H1 (cell line): Measurements from ENCODE around the gene KIF3B. TPM values are rescaled to one million over a fixed set of nuclear protein-coding genes. Genes with fewer than 3 reads are reported as not detected.

Source experiments
- CHD7 ChIP-seq: fragments of 300-600 bp; sonication (generic); IDR thresholded peaks from 2 replicates; pipeline ENCODE4 v1.7.1; 2012; ENCODE audit warnings: low read length, moderate library complexity, mild to moderate bottlenecking, inconsistent platforms; ENCODE audit not compliant: insufficient replicate concordance
- KDM5A ChIP-seq: fragments of 200-600 bp; IDR thresholded peaks from 2 replicates; pipeline ENCODE4 v1.7.1; 2012; ENCODE audit warnings: mild to moderate bottlenecking, low read length, inconsistent platforms, mixed read lengths
- PHF8 ChIP-seq: fragments of 200-600 bp; sonication (generic); conservative IDR thresholded peaks from 2 replicates; pipeline ENCODE4 v1.7.1; 2012; ENCODE audit warnings: low read depth, mild to moderate bottlenecking, inconsistent platforms, low read length, moderate library complexity
- POLR2AphosphoS5 ChIP-seq: IDR thresholded peaks from 2 replicates; pipeline ENCODE4 v1.6.1; 2011; ENCODE audit warnings: low read depth, low read length
- SRF ChIP-seq: IDR thresholded peaks from 2 replicates; pipeline ENCODE4 v1.6.1; 2011; ENCODE audit warnings: mild to moderate bottlenecking, low read depth, low read length, moderate library complexity
- ZNF274 ChIP-seq: IDR thresholded peaks from 2 replicates; pipeline ENCODE4 v1.7.0; 2012; ENCODE audit warnings: low read length, borderline replicate concordance; ENCODE audit errors: extremely low read depth
- polyA plus RNA-seq, 7 experiments: library from polyadenylated mRNA; depleted of rRNA in 3 of 7; stranded (reverse) in 5 of 7; unstranded in 2 of 7; fragments of >200 nt in 5 of 7; fragments of 200-250 nt in 2 of 7; gene quantifications; 1 replicate in 5 of 7; 2 replicates in 1 of 7; 4 replicates in 1 of 7; pipeline versions ENCODE4 v1.2.1 to v1.2.3, GENCODE V29; 2011 to 2013; ENCODE audit warnings: missing spikeins in 2 of 7, mixed read lengths in 2 of 7
- total RNA-seq: library from RNA; stranded (reverse); fragmentation: NEBNext Ultra II Directional; extraction: Animal tissue kit (Norgen Biotek cat#: 25700); gene quantifications from 2 replicates; pipeline ENCODE4 v1.2.1, GENCODE V29; 2021

The KIF3B gene
- total and polyA plus RNA-seq, 2 of the 8 experiments (the other 6 are each of a cell fraction or from before 2014, with no cell fraction given) = 10.1 to 22.4 TPM

- TF ChIP-seq CHD7 (no peak), ZNF274 (no peak), POLR2AphosphoS5 (no peak), SRF (no peak), KDM5A (no peak), PHF8 (no peak)
- TF ChIP-seq, all 59 proteins: peak for 0
Observed at GRCh38 chr20:32337937-32338661, 60.6 kb downstream of the KIF3B start (continued).
